Mesendoderm (in vitro differentiated cells): Measurements from ENCODE around the gene PLS3.
"Not testable (repeated sequence)": the region's sequence is repeated elsewhere in the genome, so short reads cannot be mapped to it uniquely, and the experiment has no call there.

Experiments
- DNase-seq: peaks from one replicate; pipeline ENCODE4 v3.0.0; 2013
- H2AK5ac ChIP-seq: 2 replicates; pipeline ENCODE4 v1.6.1; 2013; ENCODE audit warnings: low read length, inconsistent platforms
- H2BK120ac ChIP-seq: 2 replicates; pipeline ENCODE4 v1.6.1; 2013; ENCODE audit warnings: low read depth, mild to moderate bottlenecking, low read length, moderate library complexity, mixed read lengths
- H2BK15ac ChIP-seq: replicated peaks from 2 replicates; pipeline ENCODE4 v1.6.1; 2013; ENCODE audit warnings: low read depth, mild to moderate bottlenecking, moderate library complexity
- H2BK5ac ChIP-seq: 2 replicates; pipeline ENCODE4 v1.6.1; 2013; ENCODE audit warnings: low read length, inconsistent platforms
- H3K18ac ChIP-seq: 2 replicates; pipeline ENCODE4 v1.6.1; 2013; ENCODE audit warnings: mild to moderate bottlenecking, low read length, mixed read lengths
- H3K23ac ChIP-seq: one replicate; pipeline ENCODE4 v1.6.1; 2013; ENCODE audit warnings: low read length
- H3K27ac ChIP-seq: 2 replicates; pipeline ENCODE4 v1.5.1; 2013; ENCODE audit warnings: low read depth, mild to moderate bottlenecking, inconsistent platforms, low read length, moderate library complexity
- H3K27me3 ChIP-seq: 2 replicates; pipeline ENCODE4 v1.6.1; 2013; ENCODE audit warnings: low read length, control low read depth, mild to moderate bottlenecking, inconsistent platforms; ENCODE audit not compliant: insufficient read depth, poor library complexity
- H3K36me3 ChIP-seq: 2 replicates; pipeline ENCODE4 v1.6.1; 2013; ENCODE audit warnings: low read length, inconsistent platforms; ENCODE audit not compliant: control insufficient read depth, insufficient read depth
- H3K4ac ChIP-seq: one replicate; pipeline ENCODE4 v1.6.1; 2013; ENCODE audit warnings: low read depth, mild to moderate bottlenecking, low read length, moderate library complexity
- H3K4me1 ChIP-seq: 2 replicates; pipeline ENCODE4 v1.6.1; 2013; ENCODE audit warnings: low read depth, low read length, inconsistent platforms; ENCODE audit not compliant: control insufficient read depth
- H3K4me2 ChIP-seq: 2 replicates; pipeline ENCODE4 v1.6.1; 2013; ENCODE audit warnings: low read length
- H3K4me3 ChIP-seq: 2 replicates; pipeline ENCODE4 v1.5.1; 2013; ENCODE audit warnings: mild to moderate bottlenecking, low read length
- H3K56ac ChIP-seq: one replicate; pipeline ENCODE4 v1.6.1; 2013; ENCODE audit warnings: low read length
- H3K79me1 ChIP-seq: 2 replicates; pipeline ENCODE4 v1.6.1; 2013; ENCODE audit warnings: low read length, inconsistent platforms
- H3K79me2 ChIP-seq: 2 replicates; pipeline ENCODE4 v1.6.1; 2013; ENCODE audit warnings: mild to moderate bottlenecking, low read length; ENCODE audit not compliant: control insufficient read depth, insufficient read depth
- H3K9ac ChIP-seq: 2 replicates; pipeline ENCODE4 v1.6.1; 2013; ENCODE audit warnings: low read length, inconsistent platforms
- H4K5ac ChIP-seq: one replicate; pipeline ENCODE4 v1.6.1; 2013; ENCODE audit warnings: low read length
- H4K8ac ChIP-seq: one replicate; pipeline ENCODE4 v1.6.1; 2013; ENCODE audit warnings: low read depth, mild to moderate bottlenecking, control low read depth, low read length, moderate library complexity
- WGBS: extraction: QIAGEN DNeasy Blood & Tissue Kit; methylation state at CpG from one replicate; pipeline ENCODE4 v1.1.7; 2013; ENCODE audit warnings: low lambda C conversion rate, missing lambda C conversion rate; ENCODE audit not compliant: insufficient coverage; ENCODE audit errors: extremely low coverage; 5-methylcytosine and 5-hydroxymethylcytosine counted together

The PLS3 gene

DNA sequence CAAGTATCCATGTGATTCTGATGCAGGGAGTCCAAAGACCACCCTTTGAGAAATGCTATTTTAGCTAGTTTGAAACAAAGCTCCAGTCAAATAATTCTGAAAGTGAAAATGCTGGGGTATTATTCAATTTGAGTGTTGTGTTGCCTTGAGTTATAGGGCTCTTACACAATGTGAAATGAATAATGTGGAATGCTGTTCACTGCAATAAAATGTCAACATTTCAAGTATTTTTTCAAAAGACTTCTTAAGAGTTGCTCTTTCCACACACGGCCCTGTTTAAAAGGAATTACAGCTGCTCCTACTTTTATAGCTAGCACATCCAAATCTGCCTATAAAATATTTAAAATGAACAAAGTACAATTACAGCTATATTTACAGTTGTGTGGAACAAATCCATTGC is 27.5 kb upstream of the PLS3 start:
- Histone ChIP-seq H3K4me2 (no peak overlapping the region), H3K79me2 (no peaks in the 10 kb centered on the region), H3K36me3 (no peaks in the 10 kb centered on the region), H2AK5ac (no peak overlapping the region), H3K27ac (no peak overlapping the region), H2BK120ac (no peak overlapping the region), H2BK15ac (no peak overlapping the region), H3K23ac (no peak overlapping the region), H4K8ac (no peak overlapping the region), H3K4me1 (no peaks in the 10 kb centered on the region), H3K9ac (no peak overlapping the region), H3K79me1 (no peaks in the 10 kb centered on the region), H3K27me3 (no peaks in the 10 kb centered on the region), H4K5ac (no peak overlapping the region), H3K4ac (no peak overlapping the region), H3K4me3 (no peak overlapping the region), H3K56ac (no peak overlapping the region), H2BK5ac (no peak overlapping the region), H3K18ac (no peak overlapping the region)
- WGBS = no CpG with 5 or more reads among the region's 1 CpG
- DNase-seq = no peak

DNA sequence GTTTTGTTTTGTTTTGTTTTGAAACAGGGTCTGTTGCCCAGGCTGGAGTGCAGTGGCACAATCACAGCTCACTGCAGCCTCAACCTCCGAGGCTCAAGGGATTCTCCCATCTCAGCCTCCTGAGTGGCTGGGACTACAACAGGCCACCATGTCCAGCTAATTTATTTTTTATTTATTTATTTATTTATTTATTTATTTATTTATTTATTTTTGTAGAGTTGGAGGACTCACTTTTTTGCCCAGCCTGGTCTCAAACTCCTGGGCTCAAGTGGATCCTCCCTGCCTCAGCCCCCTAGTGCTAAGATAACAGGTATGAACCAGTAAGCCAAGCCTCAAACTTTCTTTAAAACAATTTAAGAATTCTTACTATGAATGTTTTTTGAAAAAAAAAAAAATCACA is 26.6 kb upstream of the PLS3 start:
- H3K4ac ChIP-seq = no peak overlapping the region
- H3K27me3 ChIP-seq = no peaks in the 10 kb centered on the region
- DNase-seq = no peak
- no peak overlapping the region for H3K27ac ChIP-seq
- H3K36me3 ChIP-seq = no peaks in the 10 kb centered on the region
- H3K4me2 ChIP-seq = no peak overlapping the region
- no peak overlapping the region for H3K23ac ChIP-seq
- H3K4me1 ChIP-seq = no peaks in the 10 kb centered on the region
- no peak overlapping the region for H3K4me3 ChIP-seq
- no peak overlapping the region for H2AK5ac ChIP-seq
- no peak overlapping the region for H2BK15ac ChIP-seq
- H3K79me1 ChIP-seq = no peaks in the 10 kb centered on the region
- no peak overlapping the region for H2BK120ac ChIP-seq
- H3K9ac ChIP-seq = no peak overlapping the region
- H3K18ac ChIP-seq = no peak overlapping the region
- H2BK5ac ChIP-seq = no peak overlapping the region
- no CpG with 5 or more reads among the region's 1 CpG for WGBS
- H4K5ac ChIP-seq = no peak overlapping the region
- no peaks in the 10 kb centered on the region for H3K79me2 ChIP-seq
- H3K56ac ChIP-seq = no peak overlapping the region
- H4K8ac ChIP-seq = no peak overlapping the region

DNA sequence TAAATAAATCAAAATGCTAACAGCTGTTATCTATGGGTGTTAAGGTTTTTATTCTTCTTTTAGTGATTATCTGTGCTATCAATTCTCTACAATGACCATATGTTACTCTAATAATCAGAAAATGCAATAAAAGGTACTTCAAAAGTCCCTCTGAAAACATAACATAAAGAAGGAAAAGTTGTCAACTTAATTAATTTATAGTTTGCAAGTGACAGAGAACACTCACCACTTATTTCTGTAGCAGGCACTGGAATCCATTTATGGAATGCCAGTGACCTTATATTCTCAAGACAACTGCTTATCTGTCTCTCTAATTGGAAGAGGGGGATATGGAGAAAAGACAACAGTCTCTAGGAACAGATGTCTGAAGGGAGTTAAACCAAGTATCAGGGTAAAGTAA is 25.6 kb upstream of the PLS3 start:
- Histone ChIP-seq H3K27me3 (no peaks in the 10 kb centered on the region), H3K56ac (no peak overlapping the region), H3K4ac (no peak overlapping the region), H4K8ac (no peak overlapping the region), H3K79me2 (no peaks in the 10 kb centered on the region), H3K79me1 (no peaks in the 10 kb centered on the region), H3K36me3 (no peaks in the 10 kb centered on the region), H2AK5ac (no peak overlapping the region), H3K9ac (no peak overlapping the region), H2BK15ac (no peak overlapping the region), H3K18ac (no peak overlapping the region), H4K5ac (no peak overlapping the region), H3K23ac (no peak overlapping the region), H3K27ac (no peak overlapping the region), H3K4me2 (no peak overlapping the region), H2BK120ac (no peak overlapping the region), H3K4me1 (no peaks in the 10 kb centered on the region), H2BK5ac (no peak overlapping the region), H3K4me3 (no peak overlapping the region)
- DNase-seq = no peak

DNA sequence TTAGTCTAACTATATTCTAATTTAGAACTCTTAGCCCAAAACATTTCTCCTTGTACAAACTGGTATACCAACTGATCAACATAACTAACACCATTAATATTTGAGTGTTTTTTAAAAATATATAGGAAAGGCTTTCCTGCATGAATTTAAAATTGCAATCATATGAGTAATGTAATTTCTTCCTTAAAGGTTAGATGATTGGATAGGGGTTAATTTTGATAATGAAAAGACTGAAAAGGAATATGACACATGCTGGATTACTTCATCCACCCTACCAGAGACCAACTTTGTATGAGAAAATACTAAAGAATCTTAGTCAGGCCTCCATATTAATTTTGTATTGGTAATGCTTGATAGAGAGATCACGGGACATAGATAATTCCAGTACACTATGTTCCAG is 25.1 kb upstream of the PLS3 start:
- H3K23ac ChIP-seq = no peak overlapping the region
- H4K5ac ChIP-seq = no peak overlapping the region
- H3K79me1 ChIP-seq = no peaks in the 10 kb centered on the region
- no peak for DNase-seq
- H2BK5ac ChIP-seq = no peak overlapping the region
- no peaks in the 10 kb centered on the region for H3K36me3 ChIP-seq
- H3K27me3 ChIP-seq = no peaks in the 10 kb centered on the region
- H3K27ac ChIP-seq = no peak overlapping the region
- H3K9ac ChIP-seq = no peak overlapping the region
- no peak overlapping the region for H2BK120ac ChIP-seq
- no peak overlapping the region for H3K56ac ChIP-seq
- no CpG with 5 or more reads among the region's 1 CpG for WGBS
- H2AK5ac ChIP-seq = no peak overlapping the region
- no peak overlapping the region for H3K4ac ChIP-seq
- no peak overlapping the region for H2BK15ac ChIP-seq
- H3K18ac ChIP-seq = no peak overlapping the region
- H3K4me1 ChIP-seq = no peaks in the 10 kb centered on the region
- no peak overlapping the region for H3K4me2 ChIP-seq
- H3K4me3 ChIP-seq = no peak overlapping the region
- H4K8ac ChIP-seq = no peak overlapping the region
- no peaks in the 10 kb centered on the region for H3K79me2 ChIP-seq

DNA sequence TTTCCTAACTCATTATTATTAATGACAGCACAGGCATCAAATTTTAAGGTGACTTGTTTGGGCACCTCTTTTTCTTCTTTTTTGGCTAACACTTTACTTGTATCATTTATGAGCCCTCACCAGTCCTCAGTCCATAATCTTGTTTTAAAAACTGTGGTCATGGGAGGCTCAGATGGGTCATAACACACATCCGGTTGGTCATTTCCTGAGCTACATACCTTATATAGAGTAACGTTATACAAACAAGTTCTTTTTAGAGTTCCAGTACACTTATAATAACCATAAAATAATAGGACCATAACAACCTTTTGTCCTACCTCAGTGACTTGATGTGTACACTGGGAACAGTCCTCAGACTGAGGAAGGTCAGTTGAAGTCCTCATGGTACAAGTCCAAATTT is 21.1 kb upstream of the PLS3 start:
- H3K79me1 ChIP-seq = no peaks in the 10 kb centered on the region
- H3K4me3 ChIP-seq = no peak overlapping the region
- no peaks in the 10 kb centered on the region for H3K36me3 ChIP-seq
- no peak for DNase-seq
- H3K4me1 ChIP-seq = no peaks in the 10 kb centered on the region
- H3K23ac ChIP-seq = no peak overlapping the region
- H3K79me2 ChIP-seq = no peaks in the 10 kb centered on the region
- no peak overlapping the region for H2BK5ac ChIP-seq
- H3K18ac ChIP-seq = no peak overlapping the region
- H2BK15ac ChIP-seq = no peak overlapping the region
- no CpG with 5 or more reads among the region's 2 CpGs for WGBS
- no peak overlapping the region for H2BK120ac ChIP-seq
- no peak overlapping the region for H3K56ac ChIP-seq
- no peak overlapping the region for H3K4ac ChIP-seq
- H4K8ac ChIP-seq = no peak overlapping the region
- H2AK5ac ChIP-seq = no peak overlapping the region
- no peak overlapping the region for H4K5ac ChIP-seq
- H3K27ac ChIP-seq = no peak overlapping the region
- H3K9ac ChIP-seq = no peak overlapping the region
- no peak overlapping the region for H3K4me2 ChIP-seq
- H3K27me3 ChIP-seq = no peaks in the 10 kb centered on the region

DNA sequence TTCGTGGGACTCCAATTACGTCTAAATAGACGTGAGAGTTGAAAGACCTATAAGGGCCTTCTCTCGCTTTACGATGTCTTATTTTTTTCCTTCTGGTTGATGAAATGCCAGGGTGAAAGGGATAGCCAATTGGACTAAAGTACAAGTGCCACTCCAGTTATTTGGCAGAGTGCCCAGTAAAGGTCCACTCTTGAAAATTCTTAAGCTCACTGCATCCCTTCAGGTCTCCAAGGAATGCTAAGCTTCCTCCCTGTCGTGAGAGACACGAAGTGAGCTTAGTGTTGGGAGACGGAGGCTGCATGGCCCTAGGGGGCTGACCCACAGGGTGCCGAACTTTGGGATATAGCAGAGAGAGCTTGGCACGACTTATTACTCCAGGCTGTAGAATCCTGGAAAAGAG is 19.9 kb upstream of the PLS3 start:
- not testable (repeated sequence) for H3K18ac ChIP-seq, DNase-seq, H4K8ac ChIP-seq, H3K27me3 ChIP-seq, H3K79me1 ChIP-seq, H3K56ac ChIP-seq, H2BK5ac ChIP-seq, H2BK120ac ChIP-seq, H3K23ac ChIP-seq, H4K5ac ChIP-seq, H3K27ac ChIP-seq, H3K9ac ChIP-seq, H3K4me3 ChIP-seq, H2AK5ac ChIP-seq, H3K4ac ChIP-seq, H3K36me3 ChIP-seq, H3K4me2 ChIP-seq, H2BK15ac ChIP-seq, H3K4me1 ChIP-seq, H3K79me2 ChIP-seq
- WGBS = no CpG with 5 or more reads among the region's 10 CpGs
